HEK293 (cell line): ENCODE data around the gene GABBR2.

Source experiments
- CTCF ChIP-seq: fragments of 450-650 bp; formaldehyde crosslinking; IDR thresholded peaks from 2 replicates; pipeline ENCODE4 v1.5.1; 2016; ENCODE audit warnings: missing biosample characterization, missing genetic modification characterization
- MEIS1 ChIP-seq: sonication (generic); formaldehyde crosslinking; IDR thresholded peaks from 2 replicates; pipeline ENCODE4 v1.8.1; 2022; ENCODE audit warnings: missing genetic modification reagents, mild to moderate bottlenecking, borderline replicate concordance
- PATZ1 ChIP-seq: fragments of 450-650 bp; formaldehyde crosslinking; IDR thresholded peaks from 2 replicates; pipeline ENCODE4 v1.5.1; 2016; ENCODE audit warnings: missing biosample characterization, missing genetic modification characterization
- PBX3 ChIP-seq: sonication (generic); formaldehyde crosslinking; IDR thresholded peaks from 2 replicates; pipeline ENCODE4 v1.8.1; 2022; ENCODE audit warnings: mild to moderate bottlenecking, moderate library complexity, missing genetic modification reagents
- RBAK ChIP-seq: fragments of 450-650 bp; formaldehyde crosslinking; IDR thresholded peaks from 2 replicates; pipeline ENCODE4 v1.5.1; 2016; ENCODE audit warnings: missing biosample characterization, missing genetic modification characterization
- TSHZ1 ChIP-seq: fragments of 450-650 bp; formaldehyde crosslinking; IDR thresholded peaks from 2 replicates; pipeline ENCODE4 v1.5.1; 2016; ENCODE audit warnings: missing biosample characterization, missing genetic modification characterization, borderline replicate concordance
- YY1 ChIP-seq: fragments of 450-650 bp; formaldehyde crosslinking; IDR thresholded peaks from 2 replicates; pipeline ENCODE4 v1.5.1; 2018; ENCODE audit warnings: missing biosample characterization, missing genetic modification characterization
- ZBTB1 ChIP-seq: fragments of 450-650 bp; formaldehyde crosslinking; IDR thresholded peaks from 2 replicates; pipeline ENCODE4 v1.5.1; 2016; ENCODE audit warnings: missing biosample characterization, missing genetic modification characterization
- ZFP37 ChIP-seq: fragments of 450-650 bp; formaldehyde crosslinking; IDR thresholded peaks from 2 replicates; pipeline ENCODE4 v1.5.1; 2016; ENCODE audit warnings: missing biosample characterization, missing genetic modification characterization
- ZNF239 ChIP-seq: fragments of 450-650 bp; formaldehyde crosslinking; IDR thresholded peaks from 2 replicates; pipeline ENCODE4 v1.5.1; 2016; ENCODE audit warnings: missing biosample characterization, missing genetic modification characterization
- ZNF629 ChIP-seq: fragments of 450-650 bp; formaldehyde crosslinking; IDR thresholded peaks from 2 replicates; pipeline ENCODE4 v1.5.1; 2017; ENCODE audit warnings: missing biosample characterization, missing genetic modification characterization
- ZNF639 ChIP-seq: fragments of 450-650 bp; formaldehyde crosslinking; IDR thresholded peaks from 2 replicates; pipeline ENCODE4 v1.5.1; 2016; ENCODE audit warnings: missing biosample characterization, missing genetic modification characterization
- ZNF777 ChIP-seq: fragments of 450-650 bp; formaldehyde crosslinking; IDR thresholded peaks from 2 replicates; pipeline ENCODE4 v1.5.1; 2017; ENCODE audit warnings: missing biosample characterization, missing genetic modification characterization, borderline replicate concordance

- TF ChIP-seq ZNF629 (tag by site-specific recombination) (no peak), CTCF (tag by site-specific recombination) (no peak), MEIS1 (no peak), TSHZ1 (no peak), YY1 (tag by site-specific recombination) (no peak), ZNF639 (no peak), PATZ1 (tag by site-specific recombination) (no peak), ZFP37 (tag by site-specific recombination) (no peak), ZBTB1 (tag by site-specific recombination) (no peak), ZNF239 (tag by site-specific recombination) (no peak), PBX3 (CRISPR knock-in tag) (no peak), ZNF777 (tag by site-specific recombination) (no peak), RBAK (tag by site-specific recombination) (no peak)
These were observed 50.8 kb downstream of the GABBR2 start for GRCh38 chr9:98657897-98658296.
